GM18519 (cell line): ENCODE data around the gene CELF5.
"Not testable (repeated sequence)": the region's sequence is repeated elsewhere in the genome, so short reads cannot be mapped to it uniquely, and the experiment has no call there.

ENCODE experiments used
- ATAC-seq: cut with Tn5 transposase; IDR thresholded peaks from one replicate; pipeline ENCODE4 v1.9.1; 2021; ENCODE audit warnings: mild to moderate bottlenecking, moderate library complexity; ENCODE audit not compliant: unreplicated experiment, low FRiP score

Gene CELF5

GRCh38 chr19:3285647-3286176 lies 61.3 kb downstream of the CELF5 start:
- ATAC-seq: no peak

GRCh38 chr19:3287814-3288213 lies 63.4 kb downstream of the CELF5 start:
- ATAC-seq: no peak

- ATAC-seq: not testable (repeated sequence)
These were observed 64.0 kb downstream of the CELF5 start for GRCh38 chr19:3288437-3288836.

DNA sequence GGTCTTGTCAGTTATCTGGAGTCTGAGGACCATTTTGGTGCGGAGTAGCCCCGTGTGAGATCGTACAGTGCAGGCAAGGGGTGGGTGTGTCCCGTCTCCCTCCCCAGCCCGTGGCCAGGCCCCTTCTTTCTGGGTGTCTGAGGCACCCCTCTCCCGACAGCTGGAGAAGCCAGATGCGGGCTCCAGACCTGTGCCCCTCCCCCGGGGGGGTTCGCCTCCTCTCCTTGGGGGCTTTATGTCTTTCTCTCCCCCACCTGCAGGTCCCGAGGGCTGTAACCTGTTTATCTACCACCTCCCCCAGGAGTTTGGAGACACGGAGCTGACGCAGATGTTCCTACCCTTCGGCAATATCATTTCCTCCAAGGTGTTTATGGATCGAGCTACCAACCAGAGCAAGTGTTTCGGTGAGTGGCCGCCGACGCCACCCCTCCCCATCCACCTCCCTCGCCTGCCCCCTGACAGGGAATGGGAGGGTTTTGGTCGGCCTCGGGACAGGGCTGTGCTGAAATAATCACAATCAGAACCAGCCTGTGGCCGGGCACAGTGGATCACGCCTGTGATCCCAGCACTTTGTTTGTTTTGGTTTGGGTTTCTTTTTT lies 65.6 kb downstream of the CELF5 start:
- no peak for ATAC-seq

- not testable (repeated sequence) for ATAC-seq
These were observed 66.4 kb downstream of the CELF5 start for GRCh38 chr19:3290858-3291257.

GRCh38 chr19:3291644-3292043 lies 67.2 kb downstream of the CELF5 start:
- no peak for ATAC-seq

DNA sequence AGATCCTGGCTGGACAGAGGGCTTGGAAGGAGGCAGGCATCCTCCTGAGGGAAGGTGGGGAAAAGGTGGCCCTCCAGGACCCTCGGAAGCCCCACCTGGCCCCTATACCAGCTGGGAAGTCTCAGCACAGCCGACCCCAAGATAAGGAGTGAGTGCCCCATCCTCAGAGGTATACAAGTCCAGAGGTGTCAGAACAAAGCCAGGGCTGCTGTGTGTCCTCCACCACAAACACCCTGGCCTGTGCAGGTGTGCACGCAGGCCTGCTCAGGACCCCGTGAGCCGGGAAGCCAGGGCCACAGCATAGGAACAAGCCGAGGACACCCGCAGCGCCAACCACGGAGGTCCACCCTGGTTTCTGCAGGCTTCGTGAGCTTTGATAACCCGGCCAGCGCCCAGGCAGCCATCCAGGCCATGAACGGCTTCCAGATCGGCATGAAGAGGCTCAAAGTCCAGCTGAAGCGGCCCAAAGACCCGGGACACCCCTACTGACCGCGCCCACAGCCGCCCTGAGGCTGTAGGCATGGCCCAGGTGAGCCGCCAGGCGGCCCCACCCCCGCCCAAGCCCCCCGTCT lies 68.6 kb downstream of the CELF5 start:
- ATAC-seq: no peak

DNA sequence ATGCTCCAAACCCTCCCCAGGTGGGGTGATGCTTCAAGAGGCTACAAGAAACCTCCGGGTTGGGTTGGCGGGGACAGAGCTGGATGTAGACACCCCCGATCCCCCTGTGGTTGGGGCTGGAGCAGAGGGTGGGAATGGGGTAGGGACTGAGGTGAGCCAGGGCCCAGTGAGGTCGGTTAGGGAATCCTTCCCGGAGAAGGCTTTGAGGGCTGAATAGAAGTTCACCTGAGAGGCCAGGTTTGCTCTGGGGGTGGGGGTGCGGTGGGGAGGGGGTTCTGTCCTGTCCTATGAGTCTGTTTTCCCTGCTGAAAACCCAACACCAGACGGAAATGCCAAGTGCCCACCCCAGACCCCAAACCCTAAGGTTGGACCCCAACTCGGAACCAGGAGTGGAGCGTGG lies 69.1 kb downstream of the CELF5 start:
- no peak for ATAC-seq

- no peak for ATAC-seq
These were observed 69.8 kb downstream of the CELF5 start for GRCh38 chr19:3294080-3294850.

DNA sequence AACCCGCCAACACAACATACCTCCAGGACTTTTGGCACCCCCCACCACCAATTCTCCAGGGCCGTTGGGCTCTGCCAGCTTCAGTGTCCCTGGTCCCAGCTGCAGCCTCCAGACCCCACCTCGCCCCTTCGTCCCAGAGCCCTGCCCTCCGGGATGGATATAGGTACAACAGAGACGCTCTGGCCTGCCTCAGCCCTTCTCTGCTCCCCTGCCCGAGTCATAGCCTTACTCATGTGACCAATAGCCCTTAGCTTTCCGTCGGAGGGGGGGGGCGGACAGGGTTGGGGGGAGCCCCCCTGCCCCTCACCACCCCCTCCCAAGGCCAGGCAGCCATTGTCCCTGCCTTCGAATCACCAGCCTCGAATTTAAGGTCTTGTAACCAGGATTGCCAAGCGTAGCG lies 71.1 kb downstream of the CELF5 start:
- ATAC-seq: no peak

DNA sequence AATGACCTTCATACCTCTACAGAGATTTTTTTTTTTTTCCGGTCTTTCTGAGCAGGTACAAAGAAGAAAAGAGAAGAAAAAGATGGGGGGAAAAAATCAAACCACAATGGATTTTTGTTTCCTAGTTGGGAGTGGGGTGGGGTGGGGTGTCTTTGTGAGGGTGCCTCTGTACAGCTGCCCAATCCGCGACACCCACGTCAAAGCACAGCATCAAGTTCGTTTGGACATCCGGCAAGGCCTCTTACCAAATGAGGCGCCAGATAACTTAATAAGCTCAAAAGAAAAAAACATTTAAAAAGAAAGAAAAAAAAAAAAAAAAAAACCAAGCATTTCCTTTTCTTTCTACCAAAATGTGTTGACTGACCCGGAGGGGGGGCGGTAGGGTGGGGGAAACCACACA lies 71.6 kb downstream of the CELF5 start:
- ATAC-seq: no peak

GRCh38 chr19:3296446-3296845 lies 72.0 kb downstream of the CELF5 start:
- ATAC-seq: no peak

DNA sequence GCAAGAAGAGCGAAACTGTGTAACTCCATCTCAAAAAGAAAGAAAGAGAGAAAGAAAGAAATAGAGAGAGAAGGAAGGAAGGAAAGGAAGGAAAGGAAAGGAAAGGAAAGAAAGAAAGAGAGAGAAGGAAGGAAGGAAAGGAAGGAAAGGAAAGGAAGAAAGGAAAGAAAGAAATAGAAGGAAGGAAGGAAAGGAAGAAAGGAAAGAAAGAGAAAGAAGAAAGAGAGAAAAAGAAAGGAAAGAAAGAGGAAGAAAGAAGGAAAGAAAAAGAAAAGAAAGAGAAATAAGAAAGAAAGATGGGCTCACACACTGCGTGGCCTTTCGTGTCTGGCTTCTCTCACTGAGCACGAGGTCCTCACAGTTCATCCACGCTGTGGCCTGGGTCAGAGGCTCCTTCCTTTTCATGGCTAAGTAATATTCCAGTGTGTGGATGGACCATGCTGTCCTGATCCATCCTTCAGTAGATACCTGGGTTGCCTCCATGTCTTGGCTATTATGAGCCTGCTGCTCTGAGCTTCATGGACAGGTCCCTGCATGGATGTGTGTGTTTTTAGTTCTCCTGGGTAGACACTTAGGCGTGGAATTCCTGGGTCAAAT lies 74.5 kb downstream of the CELF5 start:
- no peak for ATAC-seq

- ATAC-seq: not testable (repeated sequence)
These were observed 76.1 kb downstream of the CELF5 start for GRCh38 chr19:3300566-3300965.

- ATAC-seq: no peak
These were observed 78.3 kb downstream of the CELF5 start for GRCh38 chr19:3302755-3303154.

GRCh38 chr19:3304871-3305423 lies 80.5 kb downstream of the CELF5 start:
- ATAC-seq: no peak

- ATAC-seq: no peak
These were observed 85.3 kb downstream of the CELF5 start for GRCh38 chr19:3309724-3310123.

GRCh38 chr19:3310280-3310679 lies 85.8 kb downstream of the CELF5 start:
- ATAC-seq: no peak

DNA sequence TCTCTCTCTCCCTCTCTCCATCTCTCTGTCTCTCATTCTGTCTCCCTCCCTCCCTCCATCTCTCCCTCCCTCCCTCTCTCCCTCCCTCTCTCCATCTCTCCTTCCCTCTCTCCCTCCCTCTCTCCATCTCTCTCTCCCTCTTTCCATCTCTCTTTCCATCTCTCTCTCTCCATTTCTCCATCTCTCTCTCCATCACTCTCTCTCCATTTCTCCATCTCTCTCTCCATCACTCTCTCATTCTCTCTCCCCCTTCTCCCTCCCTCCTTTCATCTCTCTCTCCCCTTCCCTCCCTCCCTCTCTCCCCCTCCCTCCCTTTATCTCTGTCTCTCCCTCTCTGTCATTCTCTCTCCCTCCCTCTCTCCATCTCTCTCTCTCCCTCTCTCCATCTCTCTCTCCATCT lies 86.2 kb downstream of the CELF5 start:
- ATAC-seq: no peak

DNA sequence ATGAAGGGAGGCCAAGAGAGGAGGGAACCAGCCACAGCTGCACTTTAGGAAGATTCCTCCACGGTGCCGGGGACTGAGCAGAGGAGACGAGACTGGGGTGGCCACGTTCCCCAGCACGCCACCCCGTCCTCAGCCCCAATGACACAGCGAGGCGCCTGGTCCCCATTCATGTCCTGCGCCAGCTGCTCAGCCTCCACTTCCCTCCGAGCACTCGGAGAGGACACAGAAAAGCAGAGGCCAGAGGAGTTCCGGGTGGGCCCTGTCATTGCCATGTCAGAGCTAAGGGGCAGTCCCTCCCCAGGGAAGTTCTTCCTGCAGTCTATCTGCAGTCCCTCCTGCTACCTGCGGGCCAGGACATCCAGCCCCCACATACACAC lies 88.7 kb downstream of the CELF5 start:
- ATAC-seq: no peak
